OCI-LY7 (cell line): ENCODE measurements around the gene RPS16. TPM values are rescaled to one million over a fixed set of nuclear protein-coding genes. Genes with fewer than 3 reads are reported as not detected.

Experiments used
- BruUV-seq: library from RNA; stranded (reverse); fragments of 400-500 nt; replicated peaks from 2 replicates; lab custom pipeline; 2021; lab: Mats Ljungman, UMichigan
- CTCF ChIA-PET: fragments of 300-600 bp; sonication (Branson Sonifier 250); formaldehyde crosslinking; loops from one replicate; lab custom pipeline; 2022; ENCODE audit warnings: antibody characterized with exemption; ENCODE audit not compliant: unreplicated experiment; lab: Charles Lee
- POLR2A ChIA-PET: fragments of 300-600 bp; sonication (Branson Sonifier 250); formaldehyde crosslinking; loops from one replicate; lab custom pipeline; 2022; ENCODE audit warnings: antibody characterized with exemption; lab: Charles Lee
- DNase-seq: peaks from one replicate; pipeline ENCODE4 v3.0.0-alpha.2; 2015; ENCODE audit warnings: low spot score
- H2AFZ ChIP-seq: fragments of 200-600 bp; sonication (generic), shearing (Covaris generic); 2 replicates; pipeline ENCODE4 v1.6.1; 2014; ENCODE audit warnings: mild to moderate bottlenecking, antibody characterized with exemption, low read length, moderate library complexity
- H3K27ac ChIP-seq: fragments of 200-600 bp; sonication (generic); 2 replicates; pipeline ENCODE4 v1.5.1; 2014; ENCODE audit warnings: mixed run types, low read depth, mild to moderate bottlenecking, moderate library complexity, low read length, inconsistent platforms; ENCODE audit not compliant: poor library complexity, severe bottlenecking
- H3K36me3 ChIP-seq: fragments of 200-600 bp; sonication (generic); 2 replicates; pipeline ENCODE4 v1.6.1; 2014; ENCODE audit warnings: mild to moderate bottlenecking, antibody characterized with exemption, low read length, moderate library complexity, mixed read lengths; ENCODE audit not compliant: insufficient read depth
- H3K4me1 ChIP-seq: fragments of 200-600 bp; sonication (generic); 2 replicates; pipeline ENCODE4 v1.5.1; 2014; ENCODE audit warnings: mild to moderate bottlenecking, low read length; ENCODE audit not compliant: insufficient read depth, poor library complexity, severe bottlenecking
- H3K4me2 ChIP-seq: fragments of 200-600 bp; sonication (generic); 2 replicates; pipeline ENCODE4 v1.6.1; 2014; ENCODE audit warnings: mild to moderate bottlenecking, low read length
- H3K4me3 ChIP-seq: fragments of 200-600 bp; sonication (generic); 2 replicates; pipeline ENCODE4 v1.5.1; 2014; ENCODE audit warnings: mild to moderate bottlenecking, low read depth, low read length; ENCODE audit not compliant: poor library complexity, severe bottlenecking
- H3K79me2 ChIP-seq: fragments of 200-600 bp; sonication (generic); 2 replicates; pipeline ENCODE4 v1.6.1; 2016; ENCODE audit warnings: low read depth, mild to moderate bottlenecking, low read length, moderate library complexity, mixed read lengths; ENCODE audit not compliant: insufficient read depth
- H3K9me2 ChIP-seq: fragments of 200-600 bp; sonication (generic); 2 replicates; pipeline ENCODE4 v1.6.1; 2016; ENCODE audit warnings: mild to moderate bottlenecking, low read length, mixed read lengths; ENCODE audit not compliant: insufficient read depth
- H3K9me3 ChIP-seq: fragments of 200-600 bp; sonication (generic); 2 replicates; pipeline ENCODE4 v1.6.1; 2014; ENCODE audit warnings: mild to moderate bottlenecking, mixed run types, low read length, mixed read lengths
- H4K20me1 ChIP-seq: fragments of 200-600 bp; sonication (generic); 2 replicates; pipeline ENCODE4 v1.6.1; 2014; ENCODE audit warnings: mild to moderate bottlenecking, antibody characterized with exemption, low read length, moderate library complexity, mixed read lengths; ENCODE audit not compliant: insufficient read depth
- EZH2phosphoT487 ChIP-seq: fragments of 200-600 bp; sonication (generic); IDR thresholded peaks from 2 replicates; pipeline ENCODE4 v1.6.1; 2018; ENCODE audit warnings: low read depth, borderline replicate concordance, mild to moderate bottlenecking, mixed run types, antibody characterized with exemption, low read length, moderate library complexity, mixed read lengths
- intact Hi-C: fragments of 100-400 bp; cut with micrococcal nuclease; formaldehyde crosslinking; loops from one replicate; pipeline ENCODE4 v1.10.0; 2022; ENCODE audit not compliant: unreplicated experiment
- total RNA-seq, 2 experiments: library from RNA; depleted of rRNA in 1 of 2; stranded (reverse); fragments of >200 nt in 1 of 2; shearing (Covaris generic) in 1 of 2; gene quantifications; 2 replicates each; pipeline ENCODE4 v1.2.3, GENCODE V29; 2014 to 2022
- TF ChIP-seq, protein P1 (sequence below): fragments of 200-600 bp; sonication (generic); conservative IDR thresholded peaks from 2 replicates; pipeline ENCODE4 v1.5.1; 2014; ENCODE audit warnings: mild to moderate bottlenecking, antibody characterized with exemption, low read length, moderate library complexity, mixed read lengths

Gene RPS16
- total RNA-seq, 2 experiments from 2014 or later = 634 to 3,661 TPM

- Histone ChIP-seq H3K4me3 (no peak overlapping the region), H3K79me2 (no peaks in the 10 kb centered on the region), H4K20me1 (no peaks in the 10 kb centered on the region; the same call in 1 of the 2 replicates), H3K9me3 (no peaks in the 10 kb centered on the region), H3K9me2 (no peaks in the 10 kb centered on the region), H3K4me1 (no peaks in the 10 kb centered on the region), H3K4me2 (no peak overlapping the region), H2AFZ (no peak overlapping the region), H3K36me3 (peaks cover 52% of the 10 kb centered on the region), H3K27ac (no peak overlapping the region)
- TF ChIP-seq, protein P1, sequence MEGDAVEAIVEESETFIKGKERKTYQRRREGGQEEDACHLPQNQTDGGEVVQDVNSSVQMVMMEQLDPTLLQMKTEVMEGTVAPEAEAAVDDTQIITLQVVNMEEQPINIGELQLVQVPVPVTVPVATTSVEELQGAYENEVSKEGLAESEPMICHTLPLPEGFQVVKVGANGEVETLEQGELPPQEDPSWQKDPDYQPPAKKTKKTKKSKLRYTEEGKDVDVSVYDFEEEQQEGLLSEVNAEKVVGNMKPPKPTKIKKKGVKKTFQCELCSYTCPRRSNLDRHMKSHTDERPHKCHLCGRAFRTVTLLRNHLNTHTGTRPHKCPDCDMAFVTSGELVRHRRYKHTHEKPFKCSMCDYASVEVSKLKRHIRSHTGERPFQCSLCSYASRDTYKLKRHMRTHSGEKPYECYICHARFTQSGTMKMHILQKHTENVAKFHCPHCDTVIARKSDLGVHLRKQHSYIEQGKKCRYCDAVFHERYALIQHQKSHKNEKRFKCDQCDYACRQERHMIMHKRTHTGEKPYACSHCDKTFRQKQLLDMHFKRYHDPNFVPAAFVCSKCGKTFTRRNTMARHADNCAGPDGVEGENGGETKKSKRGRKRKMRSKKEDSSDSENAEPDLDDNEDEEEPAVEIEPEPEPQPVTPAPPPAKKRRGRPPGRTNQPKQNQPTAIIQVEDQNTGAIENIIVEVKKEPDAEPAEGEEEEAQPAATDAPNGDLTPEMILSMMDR = no peak
- TF ChIP-seq EZH2phosphoT487 = no peak
- ChIA-PET POLR2A (no interaction called here), CTCF (no interaction called here)
- DNase-seq = no peak
- no TSS peak for BruUV-seq
- intact Hi-C loops = no loop called here
Measured at GRCh38 chr19:39422020-39422419, 13.7 kb downstream of the RPS16 start.

DNA sequence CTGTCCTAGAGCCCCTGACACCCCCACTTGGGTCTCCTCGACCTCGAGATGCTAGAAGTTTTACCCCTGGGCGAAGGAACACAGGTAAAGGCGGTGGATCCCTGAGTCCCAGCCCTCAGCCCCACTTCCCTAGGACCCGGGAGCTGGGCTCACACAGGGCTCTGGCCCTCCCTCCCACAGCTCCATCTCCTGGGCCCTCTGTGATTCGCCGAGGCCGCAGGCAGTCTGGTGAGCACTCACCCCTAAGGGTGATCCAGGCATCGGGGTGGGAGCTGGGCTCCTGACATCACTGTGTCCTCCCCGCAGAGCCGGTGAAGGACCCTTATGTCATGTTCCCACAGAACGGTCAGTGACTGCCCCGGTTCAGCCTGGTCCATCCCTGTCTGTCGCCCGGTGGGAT lies 15.0 kb downstream of the RPS16 start:
- ChIA-PET CTCF (interaction anchor here (0.6 kb wide), 1 partner anchor 22 kb away, joined by 3 read pairs; no protein-coding TSS in a partner anchor), POLR2A (interaction anchor here (0.6 kb wide), 1 partner anchor 382 kb away, joined by 3 read pairs; no protein-coding TSS in a partner anchor)
- Histone ChIP-seq H3K4me3 (no peak overlapping the region), H3K27ac (no peak overlapping the region), H3K79me2 (no peaks in the 10 kb centered on the region), H2AFZ (no peak overlapping the region), H3K9me3 (no peaks in the 10 kb centered on the region), H3K9me2 (no peaks in the 10 kb centered on the region), H3K36me3 (peaks cover 59% of the 10 kb centered on the region), H4K20me1 (no peaks in the 10 kb centered on the region), H3K4me2 (no peak overlapping the region), H3K4me1 (no peaks in the 10 kb centered on the region)
- TF ChIP-seq, protein P1 = no peak
- no peak for TF ChIP-seq EZH2phosphoT487
- intact Hi-C loops = no loop called here
- BruUV-seq = no TSS peak
- no peak for DNase-seq

DNA sequence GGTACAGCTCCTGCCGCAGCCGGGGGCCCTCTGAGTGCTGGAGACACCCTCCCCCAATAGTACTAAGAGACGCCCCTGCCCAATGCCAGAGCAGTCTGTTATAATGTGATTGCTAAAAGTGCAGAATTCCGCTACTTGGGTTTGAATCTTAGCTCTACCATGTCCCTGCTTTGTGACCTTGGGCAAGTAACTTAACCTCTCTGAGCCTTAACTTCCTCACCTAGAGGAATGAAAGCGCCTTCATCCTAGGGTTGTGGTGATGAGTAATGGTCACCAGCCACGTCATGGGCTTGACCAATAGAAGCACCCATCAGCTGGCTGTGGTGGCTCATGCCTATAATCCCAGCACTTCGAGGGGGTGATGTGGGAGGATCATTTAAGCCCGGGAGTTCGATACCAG lies 16.7 kb downstream of the RPS16 start:
- CTCF ChIA-PET = no interaction called here
- BruUV-seq = no TSS peak
- POLR2A ChIA-PET = interaction anchor here (0.7 kb wide), 1 partner anchor 996 kb away, joined by 3 read pairs; no protein-coding TSS in a partner anchor

More for the DNA sequence above, 16.7 kb downstream of the RPS16 start:
- Histone ChIP-seq H3K4me1 (peaks cover 7% of the 10 kb centered on the region), H3K36me3 (peaks cover 57% of the 10 kb centered on the region), H2AFZ (no peak overlapping the region), H3K9me2 (no peaks in the 10 kb centered on the region), H3K79me2 (peaks cover 7% of the 10 kb centered on the region; the same call in 1 of the 2 replicates), H3K4me2 (no peak overlapping the region), H3K9me3 (no peaks in the 10 kb centered on the region), H3K4me3 (no peak overlapping the region), H3K27ac (no peak overlapping the region), H4K20me1 (no peaks in the 10 kb centered on the region)
- TF ChIP-seq, protein P1 = no peak
- no peak for TF ChIP-seq EZH2phosphoT487
- DNase-seq = no peak
- intact Hi-C loops = no loop called here
